PFSK-1 (cell line): ENCODE results near the gene MBD5.

ENCODE experiments used
- FOXP2 ChIP-seq: optimal IDR thresholded peaks from 2 replicates; pipeline ENCODE3; 2011; ENCODE audit warnings: borderline replicate concordance, control low read depth, inconsistent platforms; ENCODE audit not compliant: insufficient read depth; ENCODE audit errors: extremely low read length, extremely low read depth
- SIN3A ChIP-seq: IDR thresholded peaks from 2 replicates; pipeline ENCODE4 v1.6.1; 2012; ENCODE audit warnings: mild to moderate bottlenecking, low read length, moderate library complexity, borderline replicate concordance; ENCODE audit not compliant: insufficient read depth

DNA sequence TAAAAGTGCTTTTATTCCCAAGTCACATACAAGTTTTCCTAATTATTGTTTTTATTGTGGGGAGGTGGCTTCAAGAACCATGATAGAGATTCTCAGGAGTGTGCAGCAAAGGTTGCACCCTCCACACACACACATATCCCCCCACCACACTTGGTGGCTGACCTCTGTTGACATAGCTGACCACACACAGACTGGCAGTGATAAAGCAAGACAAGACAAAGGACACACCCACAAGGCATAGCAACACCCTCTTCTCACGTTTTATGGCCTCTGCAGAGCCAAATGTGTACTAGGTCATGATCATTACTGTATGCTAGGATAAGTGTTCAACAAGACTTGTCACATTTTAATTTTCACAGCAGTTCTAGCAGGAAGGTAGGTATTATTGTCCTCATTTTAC is 480.7 kb downstream of the MBD5 start:
- TF ChIP-seq FOXP2 (no peak), SIN3A (no peak)
